Endothelial cell of umbilical vein (primary cell): ENCODE measurements around the gene HRK. TPM values are rescaled to one million over a fixed set of nuclear protein-coding genes. Genes with fewer than 3 reads are reported as not detected.

ENCODE experiments used
- BruUV-seq: library from RNA; stranded (reverse); fragments of 400-500 nt; replicated peaks from 2 replicates; lab custom pipeline; 2021; lab: Mats Ljungman, UMichigan
- CTCF ChIA-PET: fragments of 300-600, 350-600 bp; sonication (Branson Sonifier 250); formaldehyde crosslinking; loops from one replicate; lab custom pipeline; 2021; ENCODE audit warnings: antibody characterized with exemption, inconsistent platforms; lab: Charles Lee
- POLR2A ChIA-PET: fragments of 300-600, 350-600 bp; sonication (Branson Sonifier 250); formaldehyde crosslinking; loops from one replicate; lab custom pipeline; 2021; ENCODE audit warnings: antibody characterized with exemption, inconsistent platforms; lab: Charles Lee
- DNase-seq: peaks from one replicate; pipeline ENCODE4 v3.0.0-alpha.2; 2011; ENCODE audit warnings: low read depth, low spot score
- FAIRE-seq: peaks from 2 replicates; lab custom pipeline; 2011; peaks lifted over from hg19 to GRCh38; lab: Jason Lieb, UNC
- H2AFZ ChIP-seq: 2 replicates; pipeline ENCODE4 v1.6.0; 2012; ENCODE audit warnings: low read depth, low read length, control low read depth, inconsistent platforms
- H3K27ac ChIP-seq: 2 replicates; pipeline ENCODE4 v1.5.1; 2011; ENCODE audit warnings: low read depth, mild to moderate bottlenecking, control low read depth, low read length, moderate library complexity; ENCODE audit not compliant: insufficient read depth
- H3K27me3 ChIP-seq, 2 experiments: 2 replicates each; pipeline versions ENCODE4 v1.6.0 to v1.6.1; 2011; ENCODE audit warnings: low read length in 2 of 2, mixed read lengths in 1 of 2; ENCODE audit not compliant: control insufficient read depth in 2 of 2, insufficient read depth in 2 of 2
- H3K36me3 ChIP-seq, 2 experiments: 2 replicates in 1 of 2; 3 replicates in 1 of 2; pipeline ENCODE4 v1.5.1; 2011; ENCODE audit warnings: low read length in 2 of 2, mild to moderate bottlenecking in 1 of 2, moderate library complexity in 1 of 2; ENCODE audit not compliant: control insufficient read depth in 2 of 2, insufficient read depth in 2 of 2; ENCODE audit errors: extremely low read depth in 1 of 2
- H3K4me1 ChIP-seq: 3 replicates; pipeline ENCODE4 v1.5.1; 2011; ENCODE audit warnings: mild to moderate bottlenecking, low read length; ENCODE audit not compliant: control insufficient read depth, insufficient read depth; ENCODE audit errors: extremely low read depth
- H3K4me2 ChIP-seq: 2 replicates; pipeline ENCODE4 v1.6.1; 2011; ENCODE audit warnings: low read length, control low read depth, mixed read lengths; ENCODE audit not compliant: insufficient read depth
- H3K4me3 ChIP-seq, 3 experiments: fragments of 200-600 bp in 1 of 3; sonication (generic), shearing (Covaris generic) in 1 of 3; replicated peaks in 1 of 3; 2 replicates each; pipeline ENCODE4 v1.5.1; 2011 to 2016; ENCODE audit warnings: control low read depth in 3 of 3, low read length in 3 of 3, mild to moderate bottlenecking in 2 of 3, inconsistent platforms in 1 of 3, low read depth in 1 of 3, moderate library complexity in 1 of 3; ENCODE audit not compliant: insufficient read depth in 1 of 3
- H3K79me2 ChIP-seq: 2 replicates; pipeline ENCODE4 v1.6.0; 2012; ENCODE audit warnings: low read length, inconsistent platforms; ENCODE audit not compliant: control insufficient read depth, insufficient read depth
- H3K9ac ChIP-seq: replicated peaks from 2 replicates; pipeline ENCODE3; 2011; ENCODE audit warnings: low read length, control low read depth; ENCODE audit not compliant: insufficient read depth; ENCODE audit errors: extremely low read depth
- H3K9me1 ChIP-seq: replicated peaks from 3 replicates; pipeline ENCODE4 v1.6.0; 2011; ENCODE audit warnings: mild to moderate bottlenecking, low read length; ENCODE audit not compliant: control insufficient read depth, insufficient read depth; ENCODE audit errors: extremely low read depth
- H3K9me3 ChIP-seq: replicated peaks from 2 replicates; pipeline ENCODE4 v1.5.1; 2012; ENCODE audit warnings: low read length, inconsistent platforms; ENCODE audit not compliant: control insufficient read depth, insufficient read depth
- H4K20me1 ChIP-seq: replicated peaks from 2 replicates; pipeline ENCODE3; 2011; ENCODE audit warnings: mild to moderate bottlenecking, low read length; ENCODE audit not compliant: control insufficient read depth, insufficient read depth; ENCODE audit errors: extremely low read depth
- CTCF ChIP-seq, 2 donors: IDR thresholded peaks; 1 replicate in 1 of 2; 2 replicates in 1 of 2; pipeline ENCODE4 v1.5.1; 2011; ENCODE audit warnings: low read length in 2 of 2, mild to moderate bottlenecking in 2 of 2, moderate library complexity in 2 of 2, control low read depth in 1 of 2, inconsistent platforms in 1 of 2, low read depth in 1 of 2; ENCODE audit not compliant: insufficient read depth in 1 of 2; ENCODE audit errors: extremely low read depth in 1 of 2
- EZH2 ChIP-seq: IDR thresholded peaks from 2 replicates; pipeline ENCODE4 v1.6.1; 2012; ENCODE audit warnings: borderline replicate concordance, low read depth, mild to moderate bottlenecking, moderate library complexity, low read length, inconsistent platforms; ENCODE audit not compliant: severe bottlenecking
- FOS ChIP-seq: IDR thresholded peaks from 2 replicates; pipeline ENCODE4 v1.6.1; 2011; ENCODE audit warnings: mild to moderate bottlenecking, low read length, moderate library complexity, borderline replicate concordance; ENCODE audit not compliant: insufficient read depth
- GATA2 ChIP-seq: IDR thresholded peaks from 2 replicates; pipeline ENCODE4 v1.7.0; 2011; ENCODE audit warnings: low read depth, mild to moderate bottlenecking, moderate library complexity, mixed read lengths, low read length; ENCODE audit not compliant: insufficient read length, insufficient read depth
- MYC ChIP-seq: IDR thresholded peaks from one replicate; pipeline ENCODE4 v1.6.1; 2011; ENCODE audit warnings: mild to moderate bottlenecking, low read depth, low read length
- POLR2A ChIP-seq: IDR thresholded peaks from 2 replicates; pipeline ENCODE4 v1.6.1; 2012; ENCODE audit warnings: low read depth, mild to moderate bottlenecking, control low read depth, low read length
- dilution Hi-C: fragments of 300-500 bp; cut with MboI; formaldehyde crosslinking; loops from one replicate; pipeline ENCODE4 v1.15.0; 2019; ENCODE audit warnings: low sequenced_read_pairs; ENCODE audit not compliant: extremely low pct_ligation_motif_present
- intact Hi-C: fragments of 100-400 bp; cut with micrococcal nuclease; formaldehyde crosslinking; loops from one replicate; pipeline ENCODE4 v1.10.0; 2022
- polyA plus RNA-seq, 4 experiments: library from polyadenylated mRNA; depleted of rRNA in 3 of 4; stranded (reverse) in 3 of 4; unstranded in 1 of 4; fragments of >200 nt; gene quantifications; 2 replicates each; pipeline versions ENCODE4 v1.2.1 to v1.2.3, GENCODE V29; 2011 to 2012; ENCODE audit warnings: missing spikeins in 1 of 4
- total RNA-seq: library from RNA; stranded (reverse); gene quantifications from 2 replicates; pipeline ENCODE4 v1.2.3, GENCODE V29; 2021

Gene HRK
- total and polyA plus RNA-seq, 2 donors (not counting 3 experiments of a cell fraction or from before 2014, with no cell fraction given), result not detected

GRCh38 chr12:116882742-116883141, 1.5 kb upstream of the HRK start:
- Histone ChIP-seq H3K27ac (no peak overlapping the region), H3K4me2 (no peak overlapping the region), H4K20me1 (no peaks in the 10 kb centered on the region), H3K79me2 (no peaks in the 10 kb centered on the region), H3K9me1 (no peaks in the 10 kb centered on the region), H2AFZ (no peak overlapping the region), H3K9ac (no peak overlapping the region), H3K4me3 (no peak overlapping the region), H3K27me3 (peaks cover 46 to 56% of the 10 kb centered on the region in 2 experiments), H3K4me1 (no peaks in the 10 kb centered on the region), H3K9me3 (no peaks in the 10 kb centered on the region), H3K36me3 (no peaks in the 10 kb centered on the region)
- ChIA-PET POLR2A (no interaction called here), CTCF (interaction anchor here (0.6 to 3.9 kb wide), 13 partner anchors 9 to 936 kb away, joined by 3 to 61 read pairs (median 5); no protein-coding TSS in a partner anchor)
- BruUV-seq, result no TSS peak
- TF ChIP-seq CTCF (IDR thresholded peaks at IDR 0.05; ENCODE audit: extremely low read depth in 1 of 2, insufficient read depth in 1 of 2, low read depth in 1 of 2, low read length in 2 of 2) (peak in 1 of 2 donors; percentile 19), FOS (no peak), EZH2 (no peak), POLR2A (no peak), GATA2 (no peak), MYC (no peak)
- no peak for FAIRE-seq
- intact Hi-C loops (loop anchor here (1.0 to 5.0 kb wide), 2 partner anchors 110 to 179 kb away; no protein-coding TSS in a partner anchor), dilution Hi-C loops (no loop called here)
- peak; percentile 45 for DNase-seq
